Gastroesophageal sphincter (tissue), 4 donors: ENCODE results near the gene ADAM23. TPM values are rescaled to one million over a fixed set of nuclear protein-coding genes. Genes with fewer than 3 reads are reported as not detected.

Experiments used
- ATAC-seq: fragments of 150-250 bp; one replicate; pipeline ENCODE4 v1.9.1; 2016; ENCODE audit warnings: mild to moderate bottlenecking, moderate library complexity
- H3K27ac ChIP-seq, 4 donors: fragments of 200-600 bp; sonication (generic) in 3 of 4; 1 replicate in 3 of 4; 2 replicates in 1 of 4; pipeline ENCODE4 v1.5.1; 2016 to 2019
- H3K27me3 ChIP-seq: fragments of 200-600 bp; sonication (generic); one replicate; pipeline ENCODE4 v1.5.1; 2019
- H3K36me3 ChIP-seq, 2 donors: fragments of 200-600 bp; sonication (generic); one replicate each; pipeline ENCODE4 v1.5.1; 2019; ENCODE audit warnings: control low read depth in 1 of 2
- H3K4me1 ChIP-seq, 3 donors: fragments of 200-600 bp; sonication (generic); 1 replicate in 2 of 3; 2 replicates in 1 of 3; pipeline ENCODE4 v1.5.1; 2016 to 2019; ENCODE audit warnings: control low read depth in 2 of 3
- H3K4me3 ChIP-seq, 2 donors: fragments of 200-600 bp; sonication (generic); one replicate each; pipeline ENCODE4 v1.5.1; 2019; ENCODE audit warnings: mild to moderate bottlenecking in 1 of 2, moderate library complexity in 1 of 2
- H3K9me3 ChIP-seq, 3 donors: fragments of 200-600 bp; sonication (generic); one replicate each; pipeline ENCODE4 v1.5.1; 2017 to 2019; ENCODE audit warnings: control low read depth in 2 of 3
- CTCF ChIP-seq, 4 experiments: fragments of 200-600 bp in 2 of 4; fragments of 450-650 bp in 2 of 4; sonication (generic) in 1 of 4; IDR thresholded peaks; one replicate each; pipeline ENCODE4 v1.5.1; 2017 to 2019; ENCODE audit warnings: antibody characterized with exemption in 4 of 4, mild to moderate bottlenecking in 2 of 4, moderate library complexity in 2 of 4
- EP300 ChIP-seq: sonication (generic); formaldehyde crosslinking; IDR thresholded peaks from one replicate; pipeline ENCODE4 v1.6.1; 2017; ENCODE audit warnings: antibody characterized with exemption, mild to moderate bottlenecking
- POLR2A ChIP-seq, 2 donors: fragments of 450-650 bp; IDR thresholded peaks; one replicate each; pipeline ENCODE4 v1.6.1; 2017; ENCODE audit warnings: antibody characterized with exemption in 2 of 2, mild to moderate bottlenecking in 2 of 2, moderate library complexity in 1 of 2
- POLR2AphosphoS5 ChIP-seq: sonication (generic); formaldehyde crosslinking; IDR thresholded peaks from one replicate; pipeline ENCODE4 v1.6.1; 2017; ENCODE audit warnings: antibody characterized with exemption
- WGBS, 2 donors: methylation state at CpG; one replicate each; pipeline ENCODE4 v1.1.5; 2018; ENCODE audit warnings: low coverage in 1 of 2; 5-methylcytosine and 5-hydroxymethylcytosine counted together
- total RNA-seq, 4 donors: library from RNA; depleted of rRNA; stranded (reverse); fragments of >200 nt; gene quantifications; one replicate each; pipeline ENCODE4 v1.1.0, GENCODE V29; 2016

Gene ADAM23
- total RNA-seq, 4 donors from 2014 or later: 2.4 to 4.0 (median 3.5) TPM

- TF ChIP-seq EP300 (no peak), CTCF (IDR thresholded peaks at IDR 0.05) (no peak), POLR2A (IDR thresholded peaks at IDR 0.05) (no peak), POLR2AphosphoS5 (no peak)
- H3K36me3 ChIP-seq: no peaks in the 10 kb centered on the region
- no peak overlapping the region for H3K27ac ChIP-seq
Observed at GRCh38 chr2:206433190-206433589, 10.1 kb upstream of the ADAM23 start.

GRCh38 chr2:206433686-206434085 is 9.6 kb upstream of the ADAM23 start:
- no peak overlapping the region for H3K4me3 ChIP-seq
- no peak for TF ChIP-seq EP300
- TF ChIP-seq CTCF (IDR thresholded peaks at IDR 0.05): no peak
- no peak for TF ChIP-seq POLR2A (IDR thresholded peaks at IDR 0.05)
- TF ChIP-seq POLR2AphosphoS5: no peak
- no peak for ATAC-seq
- no peak overlapping the region for H3K27ac ChIP-seq
- H3K27me3 ChIP-seq: peaks cover 17% of the 10 kb centered on the region
- no peaks in the 10 kb centered on the region for H3K4me1 ChIP-seq
- no peaks in the 10 kb centered on the region for H3K9me3 ChIP-seq
- H3K36me3 ChIP-seq: no peaks in the 10 kb centered on the region

More at GRCh38 chr2:206433190-206433589, 10.1 kb upstream of the ADAM23 start:
- H3K4me3 ChIP-seq: no peak overlapping the region
- H3K27me3 ChIP-seq: peaks cover 12% of the 10 kb centered on the region
- H3K9me3 ChIP-seq: no peaks in the 10 kb centered on the region
- ATAC-seq: no peak
- H3K4me1 ChIP-seq: no peaks in the 10 kb centered on the region

- Histone ChIP-seq H3K9me3 (no peaks in the 10 kb centered on the region), H3K4me3 (no peak overlapping the region), H3K27ac (no peak overlapping the region), H3K4me1 (no peaks in the 10 kb centered on the region), H3K36me3 (no peaks in the 10 kb centered on the region), H3K27me3 (peaks cover 32% of the 10 kb centered on the region)
- no peak for ATAC-seq
- WGBS, 2 donors: 20 to 32% methylated on average over 2 to 3 of the region's 3 CpGs
- no peak for TF ChIP-seq CTCF (IDR thresholded peaks at IDR 0.05)
- no peak for TF ChIP-seq POLR2AphosphoS5
- no peak for TF ChIP-seq POLR2A (IDR thresholded peaks at IDR 0.05)
- TF ChIP-seq EP300: no peak
Observed at GRCh38 chr2:206435742-206436141, 7.6 kb upstream of the ADAM23 start.

GRCh38 chr2:206438196-206438724 is 5.1 kb upstream of the ADAM23 start:
- TF ChIP-seq POLR2A (IDR thresholded peaks at IDR 0.05) (no peak), CTCF (IDR thresholded peaks at IDR 0.05) (no peak), POLR2AphosphoS5 (no peak), EP300 (no peak)
- H3K4me3 ChIP-seq: no peak overlapping the region
- H3K9me3 ChIP-seq: no peaks in the 10 kb centered on the region
- H3K27ac ChIP-seq: no peak overlapping the region
- H3K36me3 ChIP-seq: no peaks in the 10 kb centered on the region
- WGBS, 2 donors: 50 to 56% methylated on average over 5 of the region's 5 CpGs
- H3K4me1 ChIP-seq: peaks cover 0 to 10% (median 7%) of the 10 kb centered on the region in 3 donors
- peaks cover 45% of the 10 kb centered on the region for H3K27me3 ChIP-seq
- ATAC-seq: no peak

- no peak for TF ChIP-seq POLR2AphosphoS5
- TF ChIP-seq CTCF (IDR thresholded peaks at IDR 0.05): no peak
- no peak for TF ChIP-seq EP300
- no peak for TF ChIP-seq POLR2A (IDR thresholded peaks at IDR 0.05)
- peaks cover 43% of the 10 kb centered on the region for H3K27me3 ChIP-seq
- H3K4me1 ChIP-seq: peaks cover 0 to 21% (median 12%) of the 10 kb centered on the region in 3 donors
- H3K4me3 ChIP-seq: peak overlapping the region in 1 of 2 donors; percentile 66
- H3K9me3 ChIP-seq: no peaks in the 10 kb centered on the region
- ATAC-seq: no peak
- WGBS, 2 donors: 18% methylated on average over 8 of the region's 10 CpGs; no CpG with 5 or more reads in 1 of the 2 donors
- H3K36me3 ChIP-seq: no peaks in the 10 kb centered on the region
- H3K27ac ChIP-seq: no peak overlapping the region
Observed at GRCh38 chr2:206442474-206442832, 879 bp upstream of the ADAM23 start.
